Stimulated activated naive CD4-positive, alpha-beta T cell (primary cell): Measurements from ENCODE around the gene GHRL.

Experiments used
- DNase-seq, 6 experiments: peaks; one replicate each; lab custom pipeline; 2025; lab: John Stamatoyannopoulos, UW

The GHRL gene

GRCh38 chr3:10292505-10293419, at the start of gene GHRL:
Gene GHRL (minus strand): TSS chr3:10292947. CDS start chr3:10290180, 2,767 bp downstream.
- no peak for DNase-seq

- no peak for DNase-seq
These were observed 49.2 kb upstream of the GHRL start for GRCh38 chr3:10341901-10342398.

- no peak for DNase-seq
These were observed 47.7 kb upstream of the GHRL start for GRCh38 chr3:10340476-10340875.

GRCh38 chr3:10340046-10340445, 47.3 kb upstream of the GHRL start:
- DNase-seq: no peak

- DNase-seq: no peak
These were observed 46.7 kb upstream of the GHRL start for GRCh38 chr3:10339376-10339955.

- no peak for DNase-seq
These were observed 46.0 kb upstream of the GHRL start for GRCh38 chr3:10338591-10339353.

GRCh38 chr3:10338164-10338470, 45.4 kb upstream of the GHRL start:
- no peak for DNase-seq

GRCh38 chr3:10337323-10338163, 44.8 kb upstream of the GHRL start:
- DNase-seq: no peak

GRCh38 chr3:10336761-10337160, 44.0 kb upstream of the GHRL start:
- DNase-seq: no peak

- DNase-seq: no peak
These were observed 43.3 kb upstream of the GHRL start for GRCh38 chr3:10335871-10336622.

- no peak for DNase-seq
These were observed 42.5 kb upstream of the GHRL start for GRCh38 chr3:10335190-10335738.

GRCh38 chr3:10334459-10334858, 41.7 kb upstream of the GHRL start:
- DNase-seq: no peak

- DNase-seq: no peak
These were observed 41.3 kb upstream of the GHRL start for GRCh38 chr3:10334042-10334441.

- DNase-seq: no peak
These were observed 40.6 kb upstream of the GHRL start for GRCh38 chr3:10333349-10333650.

- DNase-seq: no peak
These were observed 40.0 kb upstream of the GHRL start for GRCh38 chr3:10332481-10333348.

GRCh38 chr3:10331320-10331719, 38.6 kb upstream of the GHRL start:
- DNase-seq: no peak

GRCh38 chr3:10330319-10330718, 37.6 kb upstream of the GHRL start:
- DNase-seq: no peak

GRCh38 chr3:10329495-10330015, 36.8 kb upstream of the GHRL start:
- no peak for DNase-seq

- DNase-seq: no peak
These were observed 35.8 kb upstream of the GHRL start for GRCh38 chr3:10328460-10329071.
